Subcutaneous abdominal adipose tissue (tissue), 5 donors: Measurements from ENCODE around the gene AMIGO2.

Experiments used
- H3K27ac ChIP-seq: one replicate; pipeline ENCODE4 v1.7.0; 2013; ENCODE audit warnings: low read depth, mild to moderate bottlenecking, inconsistent platforms, low read length, moderate library complexity
- H3K27me3 ChIP-seq, 5 donors: one replicate each; pipeline ENCODE4 v1.7.0; 2013; ENCODE audit warnings: low read length in 5 of 5, inconsistent platforms in 1 of 5; ENCODE audit not compliant: control insufficient read depth in 5 of 5, insufficient read depth in 4 of 5
- H3K36me3 ChIP-seq, 5 donors: one replicate each; pipeline ENCODE4 v1.7.0; 2013; ENCODE audit warnings: low read length in 5 of 5; ENCODE audit not compliant: control insufficient read depth in 5 of 5, insufficient read depth in 5 of 5
- H3K4me1 ChIP-seq, 5 donors: one replicate each; pipeline ENCODE4 v1.7.0; 2013; ENCODE audit warnings: low read length in 5 of 5, mild to moderate bottlenecking in 3 of 5, moderate library complexity in 1 of 5; ENCODE audit not compliant: control insufficient read depth in 5 of 5, insufficient read depth in 5 of 5
- H3K4me3 ChIP-seq, 5 donors: one replicate each; pipeline ENCODE4 v1.7.0; 2013; ENCODE audit warnings: low read length in 5 of 5, low read depth in 1 of 5
- H3K9ac ChIP-seq, 5 donors: one replicate each; pipeline ENCODE4 v1.7.0; 2013; ENCODE audit warnings: low read length in 5 of 5, mild to moderate bottlenecking in 4 of 5, moderate library complexity in 3 of 5
- H3K9me3 ChIP-seq, 5 donors: one replicate each; pipeline ENCODE4 v1.7.0; 2013; ENCODE audit warnings: low read length in 5 of 5; ENCODE audit not compliant: control insufficient read depth in 5 of 5
- donor health status: healthy.
- donor health status: healthy.
- donor health status: healthy.
- donor health status: healthy.
- donor health status: healthy.

Gene AMIGO2

GRCh38 chr12:47028981-47029708 lies 50.6 kb downstream of the AMIGO2 start:
- Histone ChIP-seq H3K36me3 (no peaks in the 10 kb centered on the region), H3K4me1 (peaks cover 0 to 12% (median 10%) of the 10 kb centered on the region in 5 donors), H3K27me3 (peaks cover 0 to 3% (median 0%) of the 10 kb centered on the region in 5 donors), H3K27ac (no peak overlapping the region), H3K9ac (no peak overlapping the region), H3K4me3 (no peak overlapping the region), H3K9me3 (no peaks in the 10 kb centered on the region)

- Histone ChIP-seq H3K4me3 (no peak overlapping the region), H3K9me3 (no peaks in the 10 kb centered on the region), H3K9ac (no peak overlapping the region), H3K27ac (no peak overlapping the region), H3K36me3 (no peaks in the 10 kb centered on the region), H3K27me3 (peaks cover 0 to 3% (median 0%) of the 10 kb centered on the region in 5 donors), H3K4me1 (peaks cover 0 to 6% (median 5%) of the 10 kb centered on the region in 5 donors)
Observed at GRCh38 chr12:47028186-47028585, 51.6 kb downstream of the AMIGO2 start.
